GOT3 (cell line): Measurements from ENCODE around the gene MYLK.
"Not testable (repeated sequence)": the region's sequence is repeated elsewhere in the genome, so short reads cannot be mapped to it uniquely, and the experiment has no call there.

Experiments
- DNase-seq: peaks from one replicate; lab custom pipeline; 2025; ENCODE audit warnings: mixed read lengths; lab: John Stamatoyannopoulos, UW

MYLK gene

DNA sequence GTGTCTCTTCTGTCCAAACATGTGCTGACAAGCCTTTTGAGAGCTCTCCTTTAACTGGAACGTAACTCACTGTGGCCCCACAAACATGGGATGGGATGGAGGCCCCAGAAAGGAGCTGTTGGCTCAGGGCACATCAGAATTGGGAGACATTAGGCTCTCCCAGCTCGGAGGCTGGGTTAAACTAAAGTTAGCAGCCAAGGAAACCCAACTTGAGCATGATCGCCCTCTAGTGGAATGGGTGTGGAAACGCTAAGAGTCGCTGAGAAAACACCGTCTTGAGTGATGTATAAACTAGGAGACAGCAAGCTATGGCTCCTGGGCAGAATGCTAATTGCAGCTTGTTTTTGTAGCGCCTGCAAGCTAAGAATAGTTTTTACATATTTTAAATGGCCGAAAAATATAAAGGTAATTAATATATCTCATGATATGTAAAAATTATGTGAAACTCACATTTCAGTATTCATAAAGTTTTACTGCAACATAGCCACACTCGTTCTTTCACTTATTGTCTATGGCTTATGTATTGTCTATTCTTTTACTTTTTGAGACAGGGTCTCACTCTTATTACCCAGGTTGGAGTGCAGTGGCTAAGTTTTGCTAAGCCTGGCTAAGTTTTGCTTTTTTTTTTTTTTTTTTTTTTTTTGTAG is 160.5 kb downstream of the MYLK start:
- DNase-seq, result no peak

DNA sequence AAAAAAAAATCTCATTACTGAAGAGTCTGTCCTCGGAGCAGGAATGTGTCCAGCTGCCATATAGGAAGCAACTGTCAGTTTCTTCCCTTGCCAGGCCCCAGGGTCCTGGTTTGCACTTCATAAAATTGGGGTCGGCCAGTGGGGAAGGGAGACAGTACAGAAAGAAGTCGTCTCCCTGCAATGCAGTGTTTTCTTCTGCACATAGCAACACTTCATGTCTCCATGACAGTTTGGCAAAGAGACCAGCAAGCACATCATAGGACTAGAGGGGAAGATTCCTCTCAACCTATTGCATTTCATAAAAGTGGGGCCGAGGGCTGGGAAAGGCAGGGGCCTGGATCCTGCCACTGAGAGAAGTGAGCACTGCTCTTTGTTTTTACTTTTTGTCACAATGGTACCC is 161.1 kb downstream of the MYLK start:
- DNase-seq, result no peak

DNA sequence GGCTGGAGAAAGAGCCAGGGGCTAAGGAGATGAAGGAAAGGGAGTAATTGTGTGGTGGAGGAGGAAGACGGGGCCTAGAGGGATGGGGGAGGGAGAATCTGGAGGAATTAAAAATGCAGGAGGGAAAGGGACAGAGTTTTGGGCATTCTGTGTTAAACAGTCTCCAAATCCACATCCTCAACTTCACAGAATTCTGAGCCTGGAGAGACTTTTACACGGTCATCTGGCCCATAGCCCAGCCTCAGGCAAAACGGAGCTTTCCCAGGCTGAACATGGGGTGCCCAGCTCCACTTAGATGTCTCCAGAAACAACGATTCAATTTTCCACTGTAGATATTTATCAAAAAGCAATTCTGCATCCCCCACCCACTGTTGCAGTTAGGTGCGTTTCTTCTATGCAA is 161.7 kb downstream of the MYLK start:
- DNase-seq, result no peak

DNA sequence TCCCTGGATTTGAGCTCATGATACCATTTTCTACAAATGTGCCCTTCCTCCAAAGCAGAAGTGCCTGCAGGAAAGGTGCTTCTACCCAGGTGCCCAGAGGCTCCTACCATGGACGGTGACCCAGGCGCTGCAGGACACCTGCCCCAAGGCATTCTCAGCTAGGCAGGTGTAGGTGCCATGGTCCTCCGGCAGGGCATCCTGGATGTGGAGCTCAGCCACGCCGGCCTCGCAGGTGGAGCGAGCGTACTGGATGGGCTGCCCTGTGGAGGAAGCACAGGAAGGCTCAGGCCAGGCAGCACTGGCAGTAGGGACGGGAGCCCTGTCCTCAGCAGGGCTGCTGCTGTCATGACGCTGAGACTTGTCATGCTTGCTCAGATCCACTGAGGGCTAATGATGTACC is 162.1 kb downstream of the MYLK start:
- no peak for DNase-seq

DNA sequence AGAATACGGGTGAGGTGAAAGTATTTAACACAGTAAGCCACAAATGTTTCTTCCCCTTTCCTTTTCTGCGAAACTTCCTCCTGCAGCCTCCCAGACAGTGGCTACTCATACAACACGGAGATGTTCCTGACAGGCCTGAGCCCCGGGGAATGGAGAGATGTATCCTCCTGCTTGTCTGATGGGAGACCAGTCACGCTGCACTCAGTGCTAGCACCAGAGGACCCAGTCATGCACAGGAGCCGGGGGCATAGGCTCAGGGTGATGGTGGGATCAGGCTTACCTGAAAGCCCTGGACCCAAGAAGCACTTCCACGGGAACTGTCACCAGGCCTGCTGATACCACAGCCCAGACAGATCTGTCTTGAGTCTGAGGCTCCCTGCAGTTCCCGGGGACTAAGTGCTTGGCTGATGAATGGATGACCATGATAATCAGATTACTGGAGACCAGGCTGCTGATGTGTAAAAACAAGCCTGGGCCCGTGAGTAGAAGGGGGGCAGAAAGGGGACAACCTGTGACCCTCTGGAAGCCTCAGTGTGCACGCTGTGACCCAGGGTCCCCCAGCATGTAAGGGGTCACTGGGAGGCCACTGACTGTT is 162.9 kb downstream of the MYLK start:
- DNase-seq, result not testable (repeated sequence)

DNA sequence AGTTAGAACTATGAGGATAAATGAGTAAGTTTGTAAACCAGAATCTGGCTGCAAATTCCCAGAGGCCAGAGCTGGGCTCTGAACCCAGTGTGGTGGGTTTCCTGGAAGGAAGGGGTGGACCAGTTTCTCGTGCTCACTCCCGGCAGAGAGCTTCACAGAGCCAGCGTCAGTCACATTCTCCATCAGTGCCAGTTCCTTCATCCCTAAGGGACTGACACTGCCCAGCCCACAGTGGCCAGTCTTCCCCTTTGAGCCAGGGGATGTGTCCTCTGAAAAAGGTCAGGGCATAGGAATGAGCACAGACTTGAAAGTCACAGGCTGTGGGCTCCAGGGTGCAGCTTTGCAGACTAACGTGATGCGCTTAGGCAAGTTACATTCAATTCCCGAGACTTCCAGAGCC is 163.5 kb downstream of the MYLK start:
- DNase-seq, result no peak

DNA sequence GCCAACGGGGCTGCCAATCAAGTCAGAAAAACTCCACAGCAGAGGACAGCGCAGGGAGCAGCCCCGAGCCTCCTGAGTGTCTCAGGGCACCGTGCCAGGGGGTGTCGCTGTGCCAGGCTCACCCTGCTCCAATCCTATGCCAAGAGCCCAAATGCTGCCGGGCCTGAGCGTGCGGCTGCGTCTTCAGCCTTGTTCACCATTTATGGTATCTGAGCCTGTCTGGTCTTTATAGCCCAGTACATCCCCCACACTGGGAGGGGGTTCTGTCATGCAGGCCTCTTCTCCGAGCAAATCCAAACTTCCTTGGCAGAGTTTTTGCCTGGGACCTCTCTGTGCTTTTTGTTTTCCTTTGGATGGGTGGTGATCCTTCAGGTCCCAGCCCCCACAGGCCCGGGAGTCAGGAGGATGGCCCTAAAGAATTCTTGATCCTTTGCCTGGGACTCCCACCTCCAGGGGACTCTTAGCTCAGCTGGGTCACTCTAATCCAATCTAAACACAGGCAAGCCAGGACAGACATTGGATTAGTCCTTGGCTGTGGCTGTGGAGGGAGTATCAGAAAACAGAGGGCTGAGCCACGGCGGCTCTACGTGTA is 164.2 kb downstream of the MYLK start:
- DNase-seq, result no peak

DNA sequence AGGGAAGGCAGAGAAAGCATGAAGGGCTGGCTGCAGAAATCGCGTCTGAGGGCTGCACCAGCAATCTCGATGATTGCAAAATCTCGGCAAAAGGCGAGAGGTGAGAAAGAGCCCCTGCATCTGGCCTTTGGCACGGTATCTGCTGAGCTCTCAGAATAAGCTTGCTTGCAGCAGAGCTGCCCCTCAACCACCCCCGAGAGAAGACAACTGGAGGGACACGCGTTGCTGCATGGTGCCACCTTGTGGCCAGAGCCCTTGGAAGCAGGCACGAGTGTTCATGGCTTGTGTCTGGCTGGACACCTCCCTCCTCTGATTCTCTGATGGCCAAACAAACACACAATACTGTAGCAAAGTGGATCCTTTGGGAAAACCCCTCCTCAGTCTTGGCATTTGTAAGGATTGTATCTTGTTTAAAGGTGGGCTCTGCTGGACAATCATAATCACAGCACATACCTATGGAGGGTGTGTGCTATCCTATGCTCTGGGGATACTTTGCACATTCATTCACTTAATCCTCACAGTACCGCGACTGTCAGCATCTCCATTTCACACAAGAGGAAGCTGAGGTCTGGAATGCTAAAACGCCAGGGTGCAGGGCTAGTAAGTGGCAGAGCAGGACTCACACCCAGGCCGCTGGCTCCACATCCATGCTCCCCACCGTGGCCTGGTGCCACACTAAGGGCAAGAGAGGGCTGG is 164.9 kb downstream of the MYLK start:
- not testable (repeated sequence) for DNase-seq

DNA sequence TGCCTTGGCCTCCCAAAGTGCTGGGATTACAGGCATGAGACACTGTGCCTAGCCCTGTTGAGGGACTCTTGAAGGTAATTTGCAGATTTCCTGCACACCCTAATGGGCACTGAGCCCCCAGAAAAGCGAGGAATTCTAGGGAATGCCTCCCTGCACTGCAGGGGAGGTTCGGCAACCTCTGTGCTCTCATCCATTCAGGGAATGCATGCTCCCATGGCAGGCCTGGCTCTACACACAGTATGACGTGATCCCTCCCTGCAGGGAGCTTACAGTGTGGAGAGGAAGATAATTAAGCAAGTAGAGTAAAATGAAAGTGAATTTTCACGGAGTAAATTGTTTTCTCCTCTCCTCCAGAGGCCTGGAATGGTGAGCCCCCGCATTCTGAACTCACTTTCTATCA is 166.0 kb downstream of the MYLK start:
- DNase-seq, result no peak

DNA sequence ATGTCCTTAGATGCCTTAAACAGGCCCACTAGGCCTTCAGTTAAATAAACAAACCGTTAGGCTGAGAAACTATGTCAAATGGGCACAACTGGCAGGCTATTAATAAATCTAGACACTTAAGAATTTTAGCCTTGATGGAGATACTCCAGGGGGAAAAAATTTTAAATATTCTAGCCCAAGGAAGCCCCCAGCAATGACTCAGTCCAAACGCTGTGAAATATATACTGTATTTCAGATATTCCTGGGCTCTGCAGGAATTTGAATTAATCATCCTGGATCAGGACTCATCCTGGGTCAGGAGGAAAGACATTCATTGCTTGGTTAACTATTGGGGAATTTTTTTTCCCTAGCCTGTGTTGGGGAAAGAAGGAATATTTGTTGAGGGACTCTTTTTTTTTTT is 166.7 kb downstream of the MYLK start:
- not testable (repeated sequence) for DNase-seq

DNA sequence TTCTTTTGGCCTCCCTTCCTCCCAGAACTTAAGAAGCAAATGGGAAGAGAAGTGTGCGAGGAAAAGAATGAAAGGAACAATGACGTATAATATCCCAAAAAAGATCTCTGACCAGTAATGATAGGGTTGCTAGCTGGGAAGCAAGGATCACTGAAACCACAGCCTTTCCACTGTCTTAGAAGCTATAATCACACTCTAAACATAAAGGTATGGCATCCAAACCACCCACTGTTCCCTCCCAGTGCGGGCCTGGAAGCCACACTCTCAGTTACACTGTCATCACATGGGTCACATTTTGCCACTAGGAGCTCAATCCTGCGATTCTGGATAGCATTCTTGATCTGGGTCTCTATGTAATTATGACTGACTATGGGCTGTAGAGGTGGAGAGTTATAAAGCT is 167.7 kb downstream of the MYLK start:
- DNase-seq, result no peak

DNA sequence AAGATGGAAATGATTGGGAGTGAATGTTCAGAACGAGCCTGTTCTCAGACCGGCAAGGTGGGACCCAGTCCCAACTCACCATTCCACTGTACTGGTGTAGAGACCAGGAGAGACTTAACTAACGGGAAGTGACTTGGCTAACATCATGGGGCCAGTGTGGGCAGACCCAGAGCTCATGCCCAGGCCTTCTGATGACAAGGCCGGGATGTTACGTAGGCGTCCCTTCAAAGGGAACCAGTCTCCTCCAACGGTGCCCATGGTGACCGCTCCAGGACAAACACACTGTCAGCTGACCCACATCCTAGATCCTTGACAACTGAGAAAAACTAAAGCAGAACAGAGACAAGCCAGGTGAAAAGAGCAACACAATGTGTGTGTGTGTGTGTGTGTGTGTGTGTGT is 170.9 kb downstream of the MYLK start:
- no peak for DNase-seq

DNA sequence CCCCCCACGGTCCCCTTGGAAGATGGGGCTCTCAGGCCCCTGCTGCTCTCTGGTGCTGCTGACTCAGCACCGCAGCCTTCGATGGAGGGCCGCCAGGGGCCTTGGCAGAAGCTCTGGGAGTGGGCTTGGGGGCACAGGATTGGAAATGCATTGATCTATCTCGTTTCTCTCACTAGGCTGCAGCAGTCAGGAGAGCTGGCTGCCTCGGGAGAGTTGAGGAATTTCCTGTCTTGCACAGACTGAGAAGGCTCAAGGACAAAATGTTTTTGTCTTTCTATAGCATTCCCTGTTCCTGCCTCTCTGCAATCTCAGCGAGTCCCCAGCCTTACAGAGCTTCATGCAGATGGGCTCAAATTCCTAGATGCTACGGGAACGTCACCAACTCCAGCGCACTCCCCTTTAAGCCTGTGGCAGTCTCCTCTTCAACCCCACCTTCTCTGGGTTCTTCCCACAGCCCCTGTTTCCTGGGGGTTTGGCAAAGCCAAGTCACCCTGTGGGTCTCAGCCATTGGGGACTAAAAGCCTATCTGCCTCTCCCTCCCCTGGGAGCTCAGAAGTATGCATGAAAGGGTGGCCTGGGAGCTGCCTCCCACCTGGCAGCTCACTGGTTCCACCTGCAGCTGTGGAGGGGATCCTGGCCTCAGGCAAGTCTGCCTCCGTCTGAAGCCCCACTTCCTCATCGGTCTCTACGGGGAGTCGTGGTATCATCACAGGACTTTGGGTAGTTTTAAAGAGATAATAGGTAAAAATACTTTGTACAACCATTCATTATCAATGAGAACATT is 171.9 kb downstream of the MYLK start:
- DNase-seq, result no peak

DNA sequence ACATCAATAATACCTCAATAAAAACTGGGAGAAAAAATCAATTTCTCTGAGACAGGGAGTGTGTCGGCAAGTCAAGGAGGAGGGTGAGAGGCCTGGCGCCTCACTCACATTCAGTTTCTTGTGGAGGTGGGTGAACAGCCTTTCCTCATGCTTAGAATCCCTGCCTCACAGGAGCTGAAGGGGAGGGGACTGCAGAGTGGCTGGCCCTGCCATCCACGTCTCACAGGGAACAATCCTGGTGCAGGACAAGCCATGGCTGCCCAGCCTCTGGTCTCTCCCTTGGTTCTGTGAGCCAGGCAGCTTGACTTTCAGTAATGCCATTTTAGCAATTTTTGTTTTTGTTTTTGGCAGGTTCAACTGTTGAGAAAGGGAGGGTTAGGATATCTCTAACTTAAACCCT is 172.8 kb downstream of the MYLK start:
- DNase-seq, result no peak

DNA sequence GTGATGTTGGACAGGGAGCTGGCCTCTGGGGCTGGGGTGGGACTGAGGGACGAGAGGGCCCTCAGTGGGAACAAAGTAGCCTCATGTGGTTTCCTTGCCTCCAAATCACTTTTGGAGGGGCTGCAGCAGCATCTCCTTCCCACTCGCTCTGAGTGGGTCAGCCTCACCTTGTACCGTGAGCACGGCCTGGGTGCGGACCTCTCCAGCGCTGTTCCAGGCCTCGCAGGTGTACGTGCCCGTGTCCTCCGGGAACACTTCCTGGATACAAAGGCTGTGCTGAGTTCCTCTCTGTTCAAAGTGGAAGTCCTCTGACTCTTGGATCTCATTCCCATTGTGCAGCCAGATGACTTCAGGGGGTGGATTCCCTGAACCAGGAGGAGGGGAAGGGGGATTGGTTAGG is 175.6 kb downstream of the MYLK start:
- no peak for DNase-seq

DNA sequence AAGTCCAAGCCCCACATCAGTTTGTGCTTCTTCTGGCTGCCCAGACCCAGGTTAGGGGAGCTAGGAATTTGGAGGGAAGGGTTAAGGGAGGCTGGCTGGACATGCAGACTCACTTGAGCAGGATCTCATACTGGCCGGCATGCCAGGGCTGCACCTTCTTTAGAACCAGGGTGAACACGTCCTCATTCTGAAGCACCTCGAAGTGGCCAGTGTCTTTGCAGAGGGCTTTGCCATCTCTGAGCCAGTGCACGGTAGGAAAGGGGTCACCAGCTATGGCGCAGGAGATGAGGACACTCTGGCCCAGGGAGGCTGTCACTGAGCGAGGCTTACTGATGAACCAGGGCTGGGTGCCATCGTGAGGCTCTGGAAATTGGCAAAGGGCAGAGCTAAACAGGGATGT is 176.5 kb downstream of the MYLK start:
- not testable (repeated sequence) for DNase-seq

DNA sequence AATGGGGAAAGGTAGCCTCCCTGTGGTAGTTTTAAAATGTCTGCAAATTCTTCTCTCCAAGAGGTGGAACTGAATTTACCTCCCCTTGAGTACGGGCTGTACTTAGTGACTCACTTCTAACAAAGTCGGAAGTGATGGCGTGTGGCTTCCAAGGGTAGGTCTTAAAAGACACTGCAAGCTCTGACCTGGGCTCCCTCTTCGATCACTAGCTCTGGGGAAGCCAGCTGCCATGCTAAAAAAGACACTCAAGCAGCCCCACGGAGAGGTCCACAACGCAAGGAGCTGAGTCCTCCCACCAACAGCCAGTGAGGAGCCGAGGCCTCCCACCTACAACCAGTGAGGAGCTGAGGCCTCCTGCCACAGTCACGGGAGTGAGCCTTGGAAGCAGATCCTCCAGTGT is 177.3 kb downstream of the MYLK start:
- no peak for DNase-seq

DNA sequence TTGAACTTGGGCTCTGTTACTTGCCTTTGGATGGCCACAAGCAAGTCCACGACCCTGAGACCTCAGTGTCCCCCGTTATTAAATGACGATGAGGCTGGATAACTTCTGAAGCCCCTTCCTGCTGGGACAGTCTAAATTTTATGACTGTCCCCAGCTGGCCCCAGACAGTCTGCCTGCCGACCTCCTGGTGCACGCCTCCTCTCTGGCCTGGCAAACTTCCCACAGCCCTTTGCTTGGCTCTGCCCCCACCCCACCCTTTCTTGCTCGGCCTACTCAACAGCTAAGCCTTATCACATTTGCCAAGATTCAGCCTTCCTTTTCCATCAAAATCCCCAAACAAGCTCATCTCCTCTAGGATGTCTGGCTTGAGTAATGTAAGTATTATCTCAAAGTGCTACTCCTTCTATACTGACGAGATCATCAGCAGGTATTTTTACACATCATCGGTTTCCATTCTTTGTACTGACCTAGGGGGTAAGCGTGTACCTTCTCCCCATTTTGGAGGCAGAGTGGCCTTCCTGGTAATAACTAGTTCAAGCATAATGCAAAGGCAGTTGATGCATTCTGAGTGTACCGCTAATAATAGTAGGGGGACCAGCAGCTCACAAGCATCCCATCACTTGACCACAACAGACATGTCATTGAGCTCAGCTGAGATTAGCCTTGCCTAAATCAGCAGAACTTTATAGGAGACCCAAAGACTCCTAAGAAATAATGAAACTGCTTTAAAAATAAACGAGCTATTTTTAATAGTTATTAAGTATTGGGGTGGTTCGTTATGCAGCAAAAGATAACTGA is 178.4 kb downstream of the MYLK start:
- no peak for DNase-seq

DNA sequence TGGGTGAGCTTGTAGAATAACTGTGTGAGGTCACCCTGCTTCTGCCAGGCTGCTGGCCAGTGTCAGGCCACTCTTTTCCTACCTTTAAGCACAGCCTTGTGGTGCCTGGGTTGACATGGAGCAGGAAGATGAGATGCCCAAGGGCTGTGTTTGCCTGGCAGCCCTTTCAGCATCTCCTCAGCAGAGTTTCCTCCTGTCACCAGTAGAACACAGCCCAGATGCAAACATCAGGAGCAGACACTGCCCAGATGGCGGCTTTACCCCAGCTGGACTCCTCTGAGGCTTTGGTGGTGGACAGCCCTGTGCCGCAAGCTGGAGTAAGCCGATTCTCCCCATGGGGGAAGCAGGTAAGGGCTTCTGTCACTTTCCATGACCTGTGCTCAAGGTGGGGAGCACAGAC is 180.5 kb downstream of the MYLK start:
- DNase-seq, result not testable (repeated sequence)

DNA sequence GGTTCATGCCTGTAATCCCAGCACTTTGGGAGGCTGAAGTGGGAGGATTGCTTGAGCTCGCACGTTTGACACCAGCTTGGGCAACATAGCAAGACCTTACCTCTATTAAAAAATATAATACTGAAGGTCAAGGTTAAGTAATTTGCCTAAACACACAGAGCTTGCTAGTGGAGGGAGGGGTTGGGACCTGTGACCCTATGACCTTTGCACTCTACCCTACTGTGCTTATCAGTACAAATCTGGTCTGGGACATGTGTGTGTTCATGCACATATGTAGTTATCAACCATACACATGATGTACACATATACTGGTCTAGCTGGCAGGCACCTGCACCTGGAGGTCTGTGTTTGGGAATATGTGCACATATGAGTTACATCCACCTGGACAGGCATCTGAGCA is 181.4 kb downstream of the MYLK start:
- DNase-seq, result no peak

DNA sequence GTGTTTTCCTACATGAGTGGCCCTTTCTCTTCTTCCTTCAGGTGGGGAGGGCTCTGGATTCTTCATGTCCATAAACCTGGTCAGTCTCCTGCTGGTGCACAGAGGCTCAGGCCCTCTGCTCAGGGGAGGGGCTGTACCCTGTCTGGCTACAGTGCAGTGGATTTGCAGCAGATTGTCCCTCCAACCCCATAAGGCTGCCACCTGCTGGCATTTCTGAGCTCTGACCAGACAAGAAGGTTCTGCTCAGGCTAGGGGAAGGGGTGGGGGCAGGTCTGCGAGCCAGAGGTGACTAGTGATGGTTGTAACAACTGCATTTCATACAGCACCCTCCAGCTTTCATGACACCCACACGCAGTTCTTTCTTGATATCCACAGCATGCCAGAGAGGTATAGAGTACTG is 182.1 kb downstream of the MYLK start:
- not testable (repeated sequence) for DNase-seq
